ENCODE data around the gene IL17B. TPM values are rescaled to one million over a fixed set of nuclear protein-coding genes. Genes with fewer than 3 reads are reported as not detected.

IL17B gene
- total RNA-seq, 1 donor from 2014 or later = not detected

DNA sequence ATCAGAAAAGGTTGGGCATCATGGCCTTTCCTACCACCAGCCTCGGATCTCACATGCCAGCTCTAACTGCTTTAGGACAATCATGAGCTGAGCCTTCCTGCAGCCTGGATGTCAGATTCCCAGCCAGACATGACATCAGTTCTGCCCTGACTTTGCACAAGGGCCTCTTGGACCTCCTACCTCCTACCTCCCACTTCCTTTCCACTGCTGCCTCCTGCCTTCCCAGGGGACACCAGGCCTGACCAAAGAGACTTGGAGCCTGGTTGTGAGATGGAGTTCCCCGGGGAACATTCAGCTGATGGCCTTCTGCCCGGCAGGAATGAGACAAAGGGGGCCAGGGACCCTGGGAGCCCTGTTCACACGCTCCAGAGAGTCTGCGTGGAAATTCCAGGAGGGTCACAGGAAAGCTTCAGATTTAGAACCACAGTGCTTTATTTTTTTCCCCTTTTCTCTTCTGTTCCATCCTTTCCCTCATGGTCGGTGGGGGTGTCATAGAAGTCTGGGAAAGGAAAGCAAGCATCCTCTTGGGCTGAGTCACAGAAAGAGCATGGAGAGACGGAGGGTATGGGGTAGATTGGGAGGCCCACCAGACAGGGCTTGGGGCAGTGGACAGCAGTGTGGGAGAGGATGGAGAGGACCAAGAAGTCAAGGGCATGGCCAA, 35.4 kb upstream of the IL17B start:
- DNase-seq (ENCODE audit: low read depth) = no peak
- TF ChIP-seq CTCF (conservative IDR thresholded peaks at IDR 0.05; ENCODE audit: low read depth, low read length) = no peak

GRCh38 chr5:149413477-149414210, 34.6 kb upstream of the IL17B start:
- DNase-seq (ENCODE audit: low read depth) = no peak
- TF ChIP-seq CTCF (conservative IDR thresholded peaks at IDR 0.05; ENCODE audit: low read depth, low read length) = no peak
- H3K4me3 ChIP-seq (ENCODE audit: low read depth, low read length) = no peak overlapping the region

More for the DNA sequence above, 35.4 kb upstream of the IL17B start:
- H3K4me3 ChIP-seq (ENCODE audit: low read depth, low read length) = no peak overlapping the region

- DNase-seq (ENCODE audit: low read depth) = no peak
- no peak for TF ChIP-seq CTCF (conservative IDR thresholded peaks at IDR 0.05; ENCODE audit: low read depth, low read length)
- no peak overlapping the region for H3K4me3 ChIP-seq (ENCODE audit: low read depth, low read length)
These were observed 33.8 kb upstream of the IL17B start for GRCh38 chr5:149412783-149413476.

DNA sequence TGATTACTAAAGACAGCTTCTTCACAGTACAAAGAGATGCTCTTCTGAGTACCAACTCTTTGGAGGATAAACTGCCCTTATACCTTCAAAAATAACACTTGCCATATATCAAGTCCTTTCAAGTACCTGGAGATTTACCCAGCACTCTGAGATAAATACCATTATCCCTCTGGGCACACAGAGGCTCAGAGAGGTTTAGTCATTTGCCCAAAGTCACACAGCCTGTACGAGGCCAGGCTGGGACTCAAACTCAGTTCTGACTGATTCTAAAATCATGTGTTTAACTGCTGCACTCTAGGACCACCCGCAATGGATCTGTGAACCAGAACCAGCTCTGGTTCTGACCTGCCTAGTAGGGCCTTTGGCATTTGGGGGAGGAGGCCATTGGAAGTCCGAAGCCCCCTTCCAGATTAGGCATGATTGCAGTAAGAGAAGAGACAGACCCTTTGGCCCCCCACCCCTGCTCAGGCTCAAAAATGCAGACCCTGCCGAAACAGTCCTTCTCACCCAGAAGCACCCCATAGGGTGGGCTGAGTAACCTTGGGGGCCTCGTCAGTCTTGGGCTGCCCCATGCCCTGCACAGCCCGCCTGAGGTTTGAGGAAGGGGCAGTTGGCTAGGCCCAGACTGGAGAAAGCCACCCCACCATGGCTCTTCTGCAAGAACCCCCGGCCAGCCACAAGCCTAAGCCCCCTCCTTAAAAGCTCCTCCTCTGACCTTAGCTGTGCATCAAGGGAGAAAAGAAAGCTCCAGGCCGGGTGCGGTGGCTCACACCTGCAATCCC, 32.8 kb upstream of the IL17B start:
- no peak for TF ChIP-seq CTCF (conservative IDR thresholded peaks at IDR 0.05; ENCODE audit: low read depth, low read length)
- no peak for DNase-seq (ENCODE audit: low read depth)
- H3K4me3 ChIP-seq (ENCODE audit: low read depth, low read length) = no peak overlapping the region

- DNase-seq (ENCODE audit: low read depth) = no peak
- no peak overlapping the region for H3K4me3 ChIP-seq (ENCODE audit: low read depth, low read length)
- TF ChIP-seq CTCF (conservative IDR thresholded peaks at IDR 0.05; ENCODE audit: low read depth, low read length) = no peak
These were observed 31.8 kb upstream of the IL17B start for GRCh38 chr5:149410721-149411432.

DNA sequence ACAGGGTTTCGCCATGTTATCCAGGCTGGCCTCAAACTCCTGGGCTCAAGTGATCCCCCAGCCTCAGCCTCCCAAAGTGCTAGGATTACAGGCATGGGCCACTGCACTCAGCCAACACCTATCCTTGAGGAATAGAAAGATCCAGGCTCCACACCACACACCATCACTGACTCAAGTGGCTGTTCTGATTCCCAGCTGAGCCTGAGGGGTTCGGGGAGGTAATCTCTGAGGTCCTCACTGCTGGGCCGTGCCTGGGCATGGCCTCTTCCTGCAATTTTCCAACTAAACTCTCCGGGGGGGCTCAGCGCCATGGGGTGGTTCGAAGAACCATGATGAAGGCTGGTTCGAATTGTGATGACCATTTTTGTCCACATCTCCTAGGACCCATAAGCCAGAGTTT, 31.0 kb upstream of the IL17B start:
- TF ChIP-seq CTCF (conservative IDR thresholded peaks at IDR 0.05; ENCODE audit: low read depth, low read length) = no peak
- no peak for DNase-seq (ENCODE audit: low read depth)
- no peak overlapping the region for H3K4me3 ChIP-seq (ENCODE audit: low read depth, low read length)
